Endothelial cell of umbilical vein (primary cell): ENCODE measurements around the gene GEMIN7. TPM values are rescaled to one million over a fixed set of nuclear protein-coding genes. Genes with fewer than 3 reads are reported as not detected.

Experiments used
- BruUV-seq: library from RNA; stranded (reverse); fragments of 400-500 nt; replicated peaks from 2 replicates; lab custom pipeline; 2021; lab: Mats Ljungman, UMichigan
- CTCF ChIA-PET: fragments of 300-600, 350-600 bp; sonication (Branson Sonifier 250); formaldehyde crosslinking; loops from one replicate; lab custom pipeline; 2021; ENCODE audit warnings: antibody characterized with exemption, inconsistent platforms; lab: Charles Lee
- POLR2A ChIA-PET: fragments of 300-600, 350-600 bp; sonication (Branson Sonifier 250); formaldehyde crosslinking; loops from one replicate; lab custom pipeline; 2021; ENCODE audit warnings: antibody characterized with exemption, inconsistent platforms; lab: Charles Lee
- DNase-seq: peaks from one replicate; pipeline ENCODE4 v3.0.0-alpha.2; 2011; ENCODE audit warnings: low read depth, low spot score
- FAIRE-seq: peaks from 2 replicates; lab custom pipeline; 2011; peaks lifted over from hg19 to GRCh38; lab: Jason Lieb, UNC
- H2AFZ ChIP-seq: 2 replicates; pipeline ENCODE4 v1.6.0; 2012; ENCODE audit warnings: low read depth, low read length, control low read depth, inconsistent platforms
- H3K27ac ChIP-seq: 2 replicates; pipeline ENCODE4 v1.5.1; 2011; ENCODE audit warnings: low read depth, mild to moderate bottlenecking, control low read depth, low read length, moderate library complexity; ENCODE audit not compliant: insufficient read depth
- H3K27me3 ChIP-seq, 2 experiments: 2 replicates each; pipeline versions ENCODE4 v1.6.0 to v1.6.1; 2011; ENCODE audit warnings: low read length in 2 of 2, mixed read lengths in 1 of 2; ENCODE audit not compliant: control insufficient read depth in 2 of 2, insufficient read depth in 2 of 2
- H3K36me3 ChIP-seq, 2 experiments: 2 replicates in 1 of 2; 3 replicates in 1 of 2; pipeline ENCODE4 v1.5.1; 2011; ENCODE audit warnings: low read length in 2 of 2, mild to moderate bottlenecking in 1 of 2, moderate library complexity in 1 of 2; ENCODE audit not compliant: control insufficient read depth in 2 of 2, insufficient read depth in 2 of 2; ENCODE audit errors: extremely low read depth in 1 of 2
- H3K4me1 ChIP-seq: 3 replicates; pipeline ENCODE4 v1.5.1; 2011; ENCODE audit warnings: mild to moderate bottlenecking, low read length; ENCODE audit not compliant: control insufficient read depth, insufficient read depth; ENCODE audit errors: extremely low read depth
- H3K4me2 ChIP-seq: 2 replicates; pipeline ENCODE4 v1.6.1; 2011; ENCODE audit warnings: low read length, control low read depth, mixed read lengths; ENCODE audit not compliant: insufficient read depth
- H3K4me3 ChIP-seq, 3 experiments: fragments of 200-600 bp in 1 of 3; sonication (generic), shearing (Covaris generic) in 1 of 3; replicated peaks in 1 of 3; 2 replicates each; pipeline ENCODE4 v1.5.1; 2011 to 2016; ENCODE audit warnings: control low read depth in 3 of 3, low read length in 3 of 3, mild to moderate bottlenecking in 2 of 3, inconsistent platforms in 1 of 3, low read depth in 1 of 3, moderate library complexity in 1 of 3; ENCODE audit not compliant: insufficient read depth in 1 of 3
- H3K79me2 ChIP-seq: 2 replicates; pipeline ENCODE4 v1.6.0; 2012; ENCODE audit warnings: low read length, inconsistent platforms; ENCODE audit not compliant: control insufficient read depth, insufficient read depth
- H3K9ac ChIP-seq: replicated peaks from 2 replicates; pipeline ENCODE3; 2011; ENCODE audit warnings: low read length, control low read depth; ENCODE audit not compliant: insufficient read depth; ENCODE audit errors: extremely low read depth
- H3K9me1 ChIP-seq: replicated peaks from 3 replicates; pipeline ENCODE4 v1.6.0; 2011; ENCODE audit warnings: mild to moderate bottlenecking, low read length; ENCODE audit not compliant: control insufficient read depth, insufficient read depth; ENCODE audit errors: extremely low read depth
- H3K9me3 ChIP-seq: replicated peaks from 2 replicates; pipeline ENCODE4 v1.5.1; 2012; ENCODE audit warnings: low read length, inconsistent platforms; ENCODE audit not compliant: control insufficient read depth, insufficient read depth
- H4K20me1 ChIP-seq: replicated peaks from 2 replicates; pipeline ENCODE3; 2011; ENCODE audit warnings: mild to moderate bottlenecking, low read length; ENCODE audit not compliant: control insufficient read depth, insufficient read depth; ENCODE audit errors: extremely low read depth
- CTCF ChIP-seq, 2 donors: IDR thresholded peaks; 1 replicate in 1 of 2; 2 replicates in 1 of 2; pipeline ENCODE4 v1.5.1; 2011; ENCODE audit warnings: low read length in 2 of 2, mild to moderate bottlenecking in 2 of 2, moderate library complexity in 2 of 2, control low read depth in 1 of 2, inconsistent platforms in 1 of 2, low read depth in 1 of 2; ENCODE audit not compliant: insufficient read depth in 1 of 2; ENCODE audit errors: extremely low read depth in 1 of 2
- EZH2 ChIP-seq: IDR thresholded peaks from 2 replicates; pipeline ENCODE4 v1.6.1; 2012; ENCODE audit warnings: borderline replicate concordance, low read depth, mild to moderate bottlenecking, moderate library complexity, low read length, inconsistent platforms; ENCODE audit not compliant: severe bottlenecking
- FOS ChIP-seq: IDR thresholded peaks from 2 replicates; pipeline ENCODE4 v1.6.1; 2011; ENCODE audit warnings: mild to moderate bottlenecking, low read length, moderate library complexity, borderline replicate concordance; ENCODE audit not compliant: insufficient read depth
- GATA2 ChIP-seq: IDR thresholded peaks from 2 replicates; pipeline ENCODE4 v1.7.0; 2011; ENCODE audit warnings: low read depth, mild to moderate bottlenecking, moderate library complexity, mixed read lengths, low read length; ENCODE audit not compliant: insufficient read length, insufficient read depth
- JUN ChIP-seq: IDR thresholded peaks from 2 replicates; pipeline ENCODE4 v1.6.1; 2011; ENCODE audit warnings: borderline replicate concordance, low read depth; ENCODE audit not compliant: insufficient read length, insufficient read depth
- MAX ChIP-seq: IDR thresholded peaks from 2 replicates; pipeline ENCODE4 v1.6.1; 2011; ENCODE audit not compliant: insufficient read depth, insufficient read length
- MYC ChIP-seq: IDR thresholded peaks from one replicate; pipeline ENCODE4 v1.6.1; 2011; ENCODE audit warnings: mild to moderate bottlenecking, low read depth, low read length
- POLR2AphosphoS5 ChIP-seq: IDR thresholded peaks from 2 replicates; pipeline ENCODE4 v1.6.1; 2012; ENCODE audit warnings: low read depth, mild to moderate bottlenecking, control low read depth, low read length, moderate library complexity; ENCODE audit not compliant: insufficient read depth
- dilution Hi-C: fragments of 300-500 bp; cut with MboI; formaldehyde crosslinking; loops from one replicate; pipeline ENCODE4 v1.15.0; 2019; ENCODE audit warnings: low sequenced_read_pairs; ENCODE audit not compliant: extremely low pct_ligation_motif_present
- intact Hi-C: fragments of 100-400 bp; cut with micrococcal nuclease; formaldehyde crosslinking; loops from one replicate; pipeline ENCODE4 v1.10.0; 2022
- polyA plus RNA-seq, 4 experiments: library from polyadenylated mRNA; depleted of rRNA in 3 of 4; stranded (reverse) in 3 of 4; unstranded in 1 of 4; fragments of >200 nt; gene quantifications; 2 replicates each; pipeline versions ENCODE4 v1.2.1 to v1.2.3, GENCODE V29; 2011 to 2012; ENCODE audit warnings: missing spikeins in 1 of 4
- total RNA-seq: library from RNA; stranded (reverse); gene quantifications from 2 replicates; pipeline ENCODE4 v1.2.3, GENCODE V29; 2021

Gene GEMIN7
- total and polyA plus RNA-seq, 2 donors (not counting 3 experiments of a cell fraction or from before 2014, with no cell fraction given): 34.2 to 53.7 TPM

DNA sequence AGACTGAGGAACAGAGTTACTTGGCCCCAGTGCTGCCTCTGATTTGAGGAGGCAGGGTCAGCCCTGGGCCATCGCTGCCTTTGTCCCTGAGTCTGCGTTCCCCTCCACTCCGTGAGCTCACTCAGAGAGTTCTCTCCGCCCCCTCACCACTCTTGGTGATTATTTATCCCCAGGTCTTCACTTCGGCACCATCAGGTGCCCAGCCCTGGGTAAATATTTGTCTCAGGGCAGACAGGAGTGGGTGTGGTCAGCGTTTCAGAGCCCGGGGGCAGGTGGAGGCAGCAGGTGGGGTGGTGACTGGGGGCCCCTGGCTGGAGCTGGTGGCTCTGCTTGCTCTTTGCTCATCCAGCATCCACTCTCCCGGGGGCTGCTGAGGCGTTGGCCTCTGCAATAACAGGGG, 34.6 kb downstream of the GEMIN7 start:
- DNase-seq (no peak), FAIRE-seq (no peak)
- ChIA-PET POLR2A (no interaction called here), CTCF (interaction anchor here (0.6 to 1.4 kb wide), 5 partner anchors 10 to 133 kb away, joined by 3 to 5 read pairs (median 3); no protein-coding TSS in a partner anchor)
- Histone ChIP-seq H3K27ac (no peak overlapping the region), H3K4me2 (no peak overlapping the region), H3K36me3 (no peaks in the 10 kb centered on the region), H4K20me1 (no peaks in the 10 kb centered on the region), H3K9me3 (no peaks in the 10 kb centered on the region), H3K4me1 (no peaks in the 10 kb centered on the region), H2AFZ (no peak overlapping the region), H3K27me3 (no peaks in the 10 kb centered on the region), H3K9me1 (no peaks in the 10 kb centered on the region), H3K4me3 (no peak overlapping the region), H3K9ac (no peak overlapping the region), H3K79me2 (peaks cover 64% of the 10 kb centered on the region)
- intact Hi-C loops: no loop called here
- dilution Hi-C loops: no loop called here
- TF ChIP-seq CTCF (IDR thresholded peaks at IDR 0.05; ENCODE audit: extremely low read depth in 1 of 2, insufficient read depth in 1 of 2, low read depth in 1 of 2, low read length in 2 of 2): no peak
- no peak for TF ChIP-seq EZH2
- TF ChIP-seq MAX: no peak
- TF ChIP-seq MYC: no peak
- no peak for TF ChIP-seq JUN
- no TSS peak for BruUV-seq

- BruUV-seq: no TSS peak
- H3K4me1 ChIP-seq: no peaks in the 10 kb centered on the region
- H3K4me3 ChIP-seq: no peak overlapping the region
- dilution Hi-C loops: no loop called here
- H2AFZ ChIP-seq: no peak overlapping the region
- FAIRE-seq (no peak), DNase-seq (no peak)
- ChIA-PET CTCF (interaction anchor here (0.6 to 1.2 kb wide), 4 partner anchors 11 to 134 kb away, joined by 3 to 5 read pairs (median 4); no protein-coding TSS in a partner anchor), POLR2A (no interaction called here)
- peaks cover 60% of the 10 kb centered on the region for H3K79me2 ChIP-seq
- no peaks in the 10 kb centered on the region for H4K20me1 ChIP-seq
- TF ChIP-seq GATA2 (no peak), POLR2AphosphoS5 (no peak), FOS (no peak), MAX (no peak), CTCF (IDR thresholded peaks at IDR 0.05; ENCODE audit: extremely low read depth in 1 of 2, insufficient read depth in 1 of 2, low read depth in 1 of 2, low read length in 2 of 2) (no peak)
- H3K9ac ChIP-seq: no peak overlapping the region
- no peak overlapping the region for H3K4me2 ChIP-seq
- intact Hi-C loops: no loop called here
- H3K9me3 ChIP-seq: no peaks in the 10 kb centered on the region
- H3K36me3 ChIP-seq: no peaks in the 10 kb centered on the region
- H3K27me3 ChIP-seq: no peaks in the 10 kb centered on the region
- no peaks in the 10 kb centered on the region for H3K9me1 ChIP-seq
- no peak overlapping the region for H3K27ac ChIP-seq
Observed at GRCh38 chr19:45114116-45114515, 35.1 kb downstream of the GEMIN7 start.
